Osteocyte (in vitro differentiated cells): ENCODE data around the gene THNSL1. TPM values are rescaled to one million over a fixed set of nuclear protein-coding genes. Genes with fewer than 3 reads are reported as not detected.

Experiments used
- total RNA-seq: library from RNA; stranded (reverse); gene quantifications from 2 replicates; pipeline ENCODE4 v1.2.1, GENCODE V29; 2021

The THNSL1 gene
- total RNA-seq, 1 donor from 2014 or later, result 5.0 TPM

Other genes with a start within 250 kb of the THNSL1 start
- 2.7 and 4.4 TPM in 2 replicates for gene PRTFDC1, start 64.0 kb upstream of the THNSL1 start, total RNA-seq
- gene ENKUR, start 454 bp upstream of the THNSL1 start, total RNA-seq, result 0.62 and 1.6 TPM in 2 replicates
- 0.19 and 0.24 TPM in 2 replicates for gene GPR158, start 158.4 kb downstream of the THNSL1 start, total RNA-seq